Sigmoid colon (tissue), 4 donors: ENCODE data around the gene RAB14.

Source experiments
- CTCF ChIP-seq, 4 experiments: fragments of 450-650 bp in 3 of 4; fragments of 200-600 bp in 1 of 4; IDR thresholded peaks; one replicate each; pipeline ENCODE4 v1.5.1; 2016 to 2019; ENCODE audit warnings: antibody characterized with exemption in 4 of 4, mild to moderate bottlenecking in 3 of 4, moderate library complexity in 2 of 4
- EP300 ChIP-seq, 4 donors: sonication (generic); formaldehyde crosslinking; IDR thresholded peaks; one replicate each; pipeline ENCODE4 v1.6.1; 2017; ENCODE audit warnings: antibody characterized with exemption in 4 of 4
- POLR2A ChIP-seq, 2 donors: fragments of 450-650 bp; IDR thresholded peaks; one replicate each; pipeline ENCODE4 v1.6.1; 2016; ENCODE audit warnings: antibody characterized with exemption in 2 of 2, mild to moderate bottlenecking in 2 of 2, moderate library complexity in 2 of 2
- POLR2AphosphoS5 ChIP-seq, 4 donors: sonication (generic); formaldehyde crosslinking; IDR thresholded peaks; one replicate each; pipeline ENCODE4 v1.6.1; 2017; ENCODE audit warnings: antibody characterized with exemption in 4 of 4

- TF ChIP-seq CTCF (IDR thresholded peaks at IDR 0.05) (no peak), POLR2AphosphoS5 (IDR thresholded peaks at IDR 0.05) (no peak), POLR2A (IDR thresholded peaks at IDR 0.05) (no peak), EP300 (IDR thresholded peaks at IDR 0.05) (no peak)
These were observed 12.3 kb upstream of the RAB14 start for GRCh38 chr9:121214005-121214404.
